ENCODE data around the gene INPP5A.
"Not testable (repeated sequence)": the region's sequence is repeated elsewhere in the genome, so short reads cannot be mapped to it uniquely, and the experiment has no call there.

The INPP5A gene

DNA sequence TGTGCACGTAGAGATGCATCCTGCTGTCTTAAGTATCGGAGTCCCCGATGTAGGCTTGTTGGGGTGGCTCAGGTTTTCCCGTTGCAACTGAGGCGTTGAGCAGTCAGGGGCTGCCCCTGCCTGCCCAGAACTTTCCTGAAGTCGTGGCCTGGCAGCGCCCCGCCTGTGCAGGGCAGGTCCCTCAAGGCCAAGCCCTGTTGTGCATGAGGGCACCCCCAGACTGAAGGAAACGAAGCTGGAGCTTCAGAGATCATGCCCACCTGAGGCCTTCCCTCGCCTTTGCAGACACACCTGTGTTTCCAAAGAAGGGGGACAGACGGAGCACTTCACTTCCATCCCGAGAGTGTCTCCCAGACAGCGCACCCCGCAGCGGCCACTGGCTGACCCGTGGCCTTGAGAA lies 127.3 kb downstream of the INPP5A start:
- H3K4me1 ChIP-seq (ENCODE audit: control insufficient read depth, insufficient read depth, low read length) = no peaks in the 10 kb centered on the region
- no peaks in the 10 kb centered on the region for H3K9me3 ChIP-seq (ENCODE audit: control insufficient read depth, insufficient read depth, low read depth, low read length)
- H3K4me3 ChIP-seq (ENCODE audit: low read depth, low read length) = no peak overlapping the region
- H3K36me3 ChIP-seq (ENCODE audit: control insufficient read depth, insufficient read depth, low read length) = no peaks in the 10 kb centered on the region
- H3K9ac ChIP-seq (ENCODE audit: low read length) = no peak overlapping the region
- no peak overlapping the region for H3K27ac ChIP-seq (ENCODE audit: low read depth, low read length)
- no peaks in the 10 kb centered on the region for H3K27me3 ChIP-seq (ENCODE audit: control insufficient read depth, insufficient read depth, low read length)

GRCh38 chr10:132665946-132666704 lies 128.5 kb downstream of the INPP5A start:
- Histone ChIP-seq H3K4me1 (ENCODE audit: control insufficient read depth, insufficient read depth, low read length) (no peaks in the 10 kb centered on the region), H3K4me3 (ENCODE audit: low read depth, low read length) (no peak overlapping the region), H3K9me3 (ENCODE audit: control insufficient read depth, insufficient read depth, low read depth, low read length) (no peaks in the 10 kb centered on the region), H3K9ac (ENCODE audit: low read length) (no peak overlapping the region), H3K27me3 (ENCODE audit: control insufficient read depth, insufficient read depth, low read length) (no peaks in the 10 kb centered on the region), H3K27ac (ENCODE audit: low read depth, low read length) (no peak overlapping the region), H3K36me3 (ENCODE audit: control insufficient read depth, insufficient read depth, low read length) (no peaks in the 10 kb centered on the region)

DNA sequence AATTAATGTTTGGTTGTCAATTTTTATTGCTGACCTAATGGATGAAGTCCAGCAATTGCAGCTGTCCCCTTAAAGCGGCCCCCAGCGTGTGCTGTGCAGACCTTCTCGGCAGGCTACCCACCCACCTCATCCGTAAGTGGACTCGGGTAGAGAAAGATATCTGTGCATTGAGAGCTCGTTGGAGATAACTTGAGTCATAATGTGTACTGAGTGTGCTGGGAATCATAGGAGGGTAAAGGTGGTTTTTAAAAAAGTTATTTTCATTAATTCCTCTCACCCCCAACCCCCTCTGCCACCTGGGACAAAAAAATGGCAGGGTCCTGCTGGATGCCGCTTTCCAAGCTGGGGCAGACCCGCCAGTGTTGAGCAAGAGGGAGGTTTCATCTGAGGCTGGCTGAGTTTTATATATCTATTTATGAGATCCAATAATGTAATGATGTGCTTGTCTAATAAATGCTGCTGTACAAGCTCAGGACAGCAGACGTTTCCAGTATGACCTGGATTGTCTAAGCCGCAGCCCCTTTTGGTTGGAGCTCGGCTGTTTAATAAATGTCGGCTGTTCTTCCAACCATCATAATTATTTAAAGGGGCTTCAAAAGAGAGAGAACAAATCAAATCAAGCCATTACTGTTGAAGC lies 129.2 kb downstream of the INPP5A start:
- Histone ChIP-seq H3K27me3 (ENCODE audit: control insufficient read depth, insufficient read depth, low read length) (no peaks in the 10 kb centered on the region), H3K36me3 (ENCODE audit: control insufficient read depth, insufficient read depth, low read length) (no peaks in the 10 kb centered on the region), H3K27ac (ENCODE audit: low read depth, low read length) (no peak overlapping the region), H3K9me3 (ENCODE audit: control insufficient read depth, insufficient read depth, low read depth, low read length) (no peaks in the 10 kb centered on the region), H3K9ac (ENCODE audit: low read length) (no peak overlapping the region), H3K4me3 (ENCODE audit: low read depth, low read length) (no peak overlapping the region), H3K4me1 (ENCODE audit: control insufficient read depth, insufficient read depth, low read length) (no peaks in the 10 kb centered on the region)

- Histone ChIP-seq H3K36me3 (ENCODE audit: control insufficient read depth, insufficient read depth, low read length) (no peaks in the 10 kb centered on the region), H3K9me3 (ENCODE audit: control insufficient read depth, insufficient read depth, low read depth, low read length) (no peaks in the 10 kb centered on the region), H3K27ac (ENCODE audit: low read depth, low read length) (no peak overlapping the region), H3K4me1 (ENCODE audit: control insufficient read depth, insufficient read depth, low read length) (no peaks in the 10 kb centered on the region), H3K4me3 (ENCODE audit: low read depth, low read length) (no peak overlapping the region), H3K27me3 (ENCODE audit: control insufficient read depth, insufficient read depth, low read length) (no peaks in the 10 kb centered on the region), H3K9ac (ENCODE audit: low read length) (no peak overlapping the region)
Measured at GRCh38 chr10:132667342-132668047, 129.9 kb downstream of the INPP5A start.

DNA sequence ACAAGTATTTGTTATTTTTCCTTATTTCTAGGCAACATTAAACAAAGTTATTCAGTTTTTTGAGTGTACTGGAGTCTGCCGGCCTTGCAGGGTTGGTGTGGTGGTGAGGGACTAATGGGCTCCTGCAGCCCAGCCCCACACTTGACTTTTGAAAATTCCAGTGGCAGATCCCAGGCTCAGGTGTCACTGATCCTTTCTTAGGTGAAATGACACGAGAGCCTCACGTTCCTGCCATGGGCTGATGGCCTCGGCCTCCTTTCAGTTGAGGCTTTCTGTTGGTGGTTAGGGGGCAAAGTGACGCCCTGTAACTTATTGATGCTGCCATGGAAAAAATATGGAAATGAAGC lies 130.4 kb downstream of the INPP5A start:
- H3K36me3 ChIP-seq (ENCODE audit: control insufficient read depth, insufficient read depth, low read length) = no peaks in the 10 kb centered on the region
- no peak overlapping the region for H3K27ac ChIP-seq (ENCODE audit: low read depth, low read length)
- H3K27me3 ChIP-seq (ENCODE audit: control insufficient read depth, insufficient read depth, low read length) = no peaks in the 10 kb centered on the region
- no peaks in the 10 kb centered on the region for H3K4me1 ChIP-seq (ENCODE audit: control insufficient read depth, insufficient read depth, low read length)
- H3K9ac ChIP-seq (ENCODE audit: low read length) = no peak overlapping the region
- H3K9me3 ChIP-seq (ENCODE audit: control insufficient read depth, insufficient read depth, low read depth, low read length) = no peaks in the 10 kb centered on the region
- no peak overlapping the region for H3K4me3 ChIP-seq (ENCODE audit: low read depth, low read length)

- Histone ChIP-seq H3K9ac (ENCODE audit: low read length) (no peak overlapping the region), H3K27ac (ENCODE audit: low read depth, low read length) (no peak overlapping the region), H3K27me3 (ENCODE audit: control insufficient read depth, insufficient read depth, low read length) (no peaks in the 10 kb centered on the region), H3K4me1 (ENCODE audit: control insufficient read depth, insufficient read depth, low read length) (no peaks in the 10 kb centered on the region), H3K4me3 (ENCODE audit: low read depth, low read length) (no peak overlapping the region), H3K9me3 (ENCODE audit: control insufficient read depth, insufficient read depth, low read depth, low read length) (no peaks in the 10 kb centered on the region), H3K36me3 (ENCODE audit: control insufficient read depth, insufficient read depth, low read length) (no peaks in the 10 kb centered on the region)
Measured at GRCh38 chr10:132669208-132669861, 131.7 kb downstream of the INPP5A start.

DNA sequence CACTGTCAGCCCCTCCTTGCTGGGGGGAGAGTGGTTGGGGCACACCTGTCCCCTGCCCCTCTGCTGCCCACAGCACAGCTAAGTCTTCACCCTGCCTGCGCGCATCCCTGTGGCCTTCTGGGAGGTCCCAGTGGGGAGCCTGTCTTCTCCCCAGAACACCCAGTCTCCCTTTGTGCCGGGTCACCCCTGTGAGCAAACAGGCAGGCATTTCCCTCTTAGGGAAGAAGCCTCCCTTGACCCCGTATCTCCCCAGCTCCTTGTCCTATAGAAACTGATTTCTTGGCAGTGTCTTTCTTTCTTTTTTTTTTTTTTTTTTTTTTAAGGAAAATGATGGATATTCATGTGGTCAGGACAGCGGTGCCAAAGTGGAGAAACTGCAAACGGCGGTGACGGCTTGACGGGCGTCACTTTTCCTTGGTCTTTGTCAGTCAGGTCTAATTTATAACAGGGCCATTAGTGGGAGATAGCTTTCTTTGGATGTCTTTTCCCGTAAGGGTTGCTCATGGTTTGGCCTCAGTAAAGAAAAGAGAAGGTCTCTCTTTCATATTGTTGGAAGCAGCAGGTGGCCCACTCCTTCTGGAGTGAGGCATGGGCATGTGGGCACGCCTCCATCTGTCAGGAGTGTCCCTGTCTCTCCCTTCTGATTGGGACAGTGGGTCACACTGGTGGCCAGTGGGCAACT lies 133.1 kb downstream of the INPP5A start:
- no peaks in the 10 kb centered on the region for H3K9me3 ChIP-seq (ENCODE audit: control insufficient read depth, insufficient read depth, low read depth, low read length)
- no peak overlapping the region for H3K9ac ChIP-seq (ENCODE audit: low read length)
- H3K27me3 ChIP-seq (ENCODE audit: control insufficient read depth, insufficient read depth, low read length) = no peaks in the 10 kb centered on the region
- H3K4me3 ChIP-seq (ENCODE audit: low read depth, low read length) = no peak overlapping the region
- H3K36me3 ChIP-seq (ENCODE audit: control insufficient read depth, insufficient read depth, low read length) = no peaks in the 10 kb centered on the region
- H3K4me1 ChIP-seq (ENCODE audit: control insufficient read depth, insufficient read depth, low read length) = no peaks in the 10 kb centered on the region
- H3K27ac ChIP-seq (ENCODE audit: low read depth, low read length) = no peak overlapping the region

- Histone ChIP-seq H3K27me3 (ENCODE audit: control insufficient read depth, insufficient read depth, low read length) (no peaks in the 10 kb centered on the region), H3K36me3 (ENCODE audit: control insufficient read depth, insufficient read depth, low read length) (no peaks in the 10 kb centered on the region), H3K27ac (ENCODE audit: low read depth, low read length) (no peak overlapping the region), H3K9ac (ENCODE audit: low read length) (no peak overlapping the region), H3K4me3 (ENCODE audit: low read depth, low read length) (no peak overlapping the region), H3K4me1 (ENCODE audit: control insufficient read depth, insufficient read depth, low read length) (no peaks in the 10 kb centered on the region), H3K9me3 (ENCODE audit: control insufficient read depth, insufficient read depth, low read depth, low read length) (no peaks in the 10 kb centered on the region)
Measured at GRCh38 chr10:132671228-132672154, 133.9 kb downstream of the INPP5A start.

- not testable (repeated sequence) for H3K4me3 ChIP-seq (ENCODE audit: low read depth, low read length); H3K9ac ChIP-seq (ENCODE audit: low read length); H3K4me1 ChIP-seq (ENCODE audit: control insufficient read depth, insufficient read depth, low read length); H3K27ac ChIP-seq (ENCODE audit: low read depth, low read length); H3K27me3 ChIP-seq (ENCODE audit: control insufficient read depth, insufficient read depth, low read length); H3K36me3 ChIP-seq (ENCODE audit: control insufficient read depth, insufficient read depth, low read length); H3K9me3 ChIP-seq (ENCODE audit: control insufficient read depth, insufficient read depth, low read depth, low read length)
Measured at GRCh38 chr10:132673746-132674145, 136.2 kb downstream of the INPP5A start.

GRCh38 chr10:132674311-132674710 lies 136.7 kb downstream of the INPP5A start:
- H3K36me3 ChIP-seq (ENCODE audit: control insufficient read depth, insufficient read depth, low read length) = no peaks in the 10 kb centered on the region

More at GRCh38 chr10:132674311-132674710, 136.7 kb downstream of the INPP5A start:
- Histone ChIP-seq H3K4me1 (ENCODE audit: control insufficient read depth, insufficient read depth, low read length) (no peaks in the 10 kb centered on the region), H3K9me3 (ENCODE audit: control insufficient read depth, insufficient read depth, low read depth, low read length) (peaks cover 6% of the 10 kb centered on the region; the same call in 1 of the 2 replicates), H3K4me3 (ENCODE audit: low read depth, low read length) (no peak overlapping the region), H3K27ac (ENCODE audit: low read depth, low read length) (no peak overlapping the region), H3K9ac (ENCODE audit: low read length) (no peak overlapping the region), H3K27me3 (ENCODE audit: control insufficient read depth, insufficient read depth, low read length) (no peaks in the 10 kb centered on the region)

Measured in HUES6 (cell line).